A549 (cell line): ENCODE data around the gene OXT. TPM values are rescaled to one million over a fixed set of nuclear protein-coding genes. Genes with fewer than 3 reads are reported as not detected.

Experiments
- ATAC-seq, 2 experiments: fragments of 200-7000 bp in 1 of 2; fragments of >200 bp in 1 of 2; cut with Nextera tagmentation in 1 of 2; cut with Tn5 transposase in 1 of 2; 3 replicates each; pipeline versions ENCODE4 v1.8.0 to v1.9.1; 2018 to 2020; ENCODE audit warnings: mild to moderate bottlenecking in 1 of 2, moderate library complexity in 1 of 2
- CTCF ChIA-PET: fragments of 300-600 bp; sonication (Branson Sonifier 250); formaldehyde crosslinking; extraction: SDS; loops from one replicate; lab custom pipeline; 2021; ENCODE audit warnings: antibody characterized with exemption, inconsistent platforms; lab: Yijun Ruan, JAX
- POLR2A ChIA-PET: fragments of 350-600 bp; formaldehyde crosslinking; extraction: SDS; loops from one replicate; lab custom pipeline; 2021; ENCODE audit warnings: antibody characterized with exemption, inconsistent platforms; lab: Yijun Ruan, JAX
- DNase-seq, 2 experiments: peaks; one replicate each; pipeline versions ENCODE4 v3.0.0 to v3.0.0-alpha.2; 2011 to 2016; ENCODE audit warnings: low read depth in 1 of 2, low spot score in 1 of 2
- FAIRE-seq: peaks from 2 replicates; lab custom pipeline; 2011; peaks lifted over from hg19 to GRCh38; lab: Jason Lieb, UNC
- H3K27ac ChIP-seq, 2 experiments: fragments of >200 bp; sonication (Bioruptor Twin); formaldehyde crosslinking; 3 replicates each; pipeline ENCODE4 v1.5.1; 2016 to 2017
- H3K4me1 ChIP-seq: fragments of >200 bp; sonication (Bioruptor Twin); formaldehyde crosslinking; 3 replicates; pipeline ENCODE4 v1.6.1; 2016
- H3K4me2 ChIP-seq: fragments of >200 bp; sonication (Bioruptor Twin); formaldehyde crosslinking; 3 replicates; pipeline ENCODE4 v1.6.1; 2016
- H3K4me3 ChIP-seq: fragments of >200 bp; sonication (Bioruptor Twin); formaldehyde crosslinking; 3 replicates; pipeline ENCODE4 v1.5.1; 2016
- H3K9me3 ChIP-seq: fragments of >200 bp; sonication (Bioruptor Twin); formaldehyde crosslinking; 3 replicates; pipeline ENCODE4 v1.6.1; 2016
- CEBPB ChIP-seq, 2 experiments: fragments of >200 bp in 1 of 2; sonication (Bioruptor Twin) in 1 of 2; formaldehyde crosslinking in 1 of 2; IDR thresholded peaks; 2 replicates each; pipeline ENCODE4 v1.6.1; 2012 to 2016
- CHD2 ChIP-seq: fragments of 150-350 bp; IDR thresholded peaks from 2 replicates; pipeline ENCODE4 v1.6.1; 2014; ENCODE audit warnings: low read length; ENCODE audit not compliant: partially characterized antibody
- CTCF ChIP-seq: fragments of >200 bp; sonication (Bioruptor Twin); formaldehyde crosslinking; IDR thresholded peaks from 3 replicates; pipeline ENCODE4 v1.5.1; 2016
- EHF ChIP-seq: fragments of 250-450 bp; sonication (Bioruptor Pico); IDR thresholded peaks from 2 replicates; pipeline ENCODE4 v1.5.0; 2020; ENCODE audit warnings: mild to moderate bottlenecking
- EHMT2 ChIP-seq: fragments of 200-600 bp; sonication (generic); IDR thresholded peaks from 2 replicates; pipeline ENCODE4 v1.6.1; 2016; ENCODE audit warnings: antibody characterized with exemption, low read depth, mild to moderate bottlenecking, moderate library complexity
- EP300 ChIP-seq, 2 experiments: fragments of >200 bp; sonication (Bioruptor Twin); formaldehyde crosslinking; IDR thresholded peaks; 2 replicates in 1 of 2; 3 replicates in 1 of 2; pipeline ENCODE4 v1.6.1; 2016 to 2017
- ESRRA ChIP-seq: fragments of 150-350 bp; IDR thresholded peaks from 2 replicates; pipeline ENCODE4 v1.6.1; 2014; ENCODE audit warnings: mild to moderate bottlenecking, low read length, borderline replicate concordance
- FOSL2 ChIP-seq, 2 experiments: fragments of 450-650 bp in 1 of 2; fragments of >200 bp in 1 of 2; sonication (Bioruptor Twin) in 1 of 2; formaldehyde crosslinking; IDR thresholded peaks; 2 replicates each; pipeline versions ENCODE4 v1.5.0 to v1.6.1; 2016 to 2020; ENCODE audit warnings: mild to moderate bottlenecking in 1 of 2, moderate library complexity in 1 of 2
- FOXS1 ChIP-seq: fragments of 250-450 bp; sonication (Bioruptor Pico); IDR thresholded peaks from 2 replicates; pipeline ENCODE4 v1.5.0; 2020; ENCODE audit warnings: mild to moderate bottlenecking, moderate library complexity
- GATA3 ChIP-seq: IDR thresholded peaks from 2 replicates; pipeline ENCODE4 v1.6.1; 2012; ENCODE audit warnings: borderline replicate concordance
- HOXA7 ChIP-seq: fragments of 250-450 bp; sonication (Bioruptor Pico); IDR thresholded peaks from 2 replicates; pipeline ENCODE4 v1.5.0; 2020; ENCODE audit warnings: mild to moderate bottlenecking, moderate library complexity
- HOXB5 ChIP-seq: fragments of 250-450 bp; sonication (Bioruptor Pico); IDR thresholded peaks from 2 replicates; pipeline ENCODE4 v1.5.0; 2020; ENCODE audit warnings: mild to moderate bottlenecking, moderate library complexity
- JUN ChIP-seq, 2 experiments: fragments of >200 bp; sonication (Bioruptor Twin); formaldehyde crosslinking; IDR thresholded peaks; 2 replicates in 1 of 2; 3 replicates in 1 of 2; pipeline ENCODE4 v1.6.1; 2016 to 2017
- KDM5A ChIP-seq: fragments of 200-600 bp; sonication (generic); IDR thresholded peaks from 2 replicates; pipeline ENCODE4 v1.6.1; 2016; ENCODE audit warnings: antibody characterized with exemption, mild to moderate bottlenecking
- MAZ ChIP-seq: fragments of 150-350 bp; IDR thresholded peaks from 2 replicates; pipeline ENCODE4 v1.6.1; 2014; ENCODE audit warnings: antibody characterized with exemption, low read depth, low read length, borderline replicate concordance
- MYC ChIP-seq: IDR thresholded peaks from 2 replicates; pipeline ENCODE4 v1.6.1; 2012; ENCODE audit warnings: mild to moderate bottlenecking, inconsistent platforms, low read length, improper control_type of control experiment, borderline replicate concordance
- NFE2L2 ChIP-seq: fragments of 150-350 bp; conservative IDR thresholded peaks from 2 replicates; pipeline ENCODE4 v1.6.1; 2014; ENCODE audit warnings: low read length
- RARB ChIP-seq: fragments of 250-450 bp; sonication (Bioruptor Pico); IDR thresholded peaks from 2 replicates; pipeline ENCODE4 v1.8.0; 2021; ENCODE audit warnings: mild to moderate bottlenecking, moderate library complexity
- REST ChIP-seq: fragments of 200-600 bp; sonication (generic); IDR thresholded peaks from 2 replicates; pipeline ENCODE4 v1.6.1; 2016; ENCODE audit warnings: antibody characterized with exemption, mild to moderate bottlenecking, moderate library complexity
- SREBF2 ChIP-seq: fragments of 450-650 bp; IDR thresholded peaks from 2 replicates; pipeline ENCODE4 v1.6.1; 2014; ENCODE audit warnings: mild to moderate bottlenecking, moderate library complexity
- TP53 ChIP-seq: fragments of 250-450 bp; sonication (Bioruptor Pico); IDR thresholded peaks from 2 replicates; pipeline ENCODE4 v1.5.0; 2021; ENCODE audit warnings: mild to moderate bottlenecking, moderate library complexity
- ZC3H11A ChIP-seq: fragments of 450-650 bp; IDR thresholded peaks from 2 replicates; pipeline ENCODE4 v1.6.1; 2014; ENCODE audit warnings: antibody characterized with exemption, mild to moderate bottlenecking
- ZFP36 ChIP-seq: fragments of 450-650 bp; IDR thresholded peaks from 2 replicates; pipeline ENCODE4 v1.6.1; 2014; ENCODE audit warnings: borderline replicate concordance; ENCODE audit not compliant: partially characterized antibody
- ZNF302 ChIP-seq: fragments of 250-450 bp; sonication (Bioruptor Pico); IDR thresholded peaks from 2 replicates; pipeline ENCODE4 v1.9.0; 2021; ENCODE audit warnings: inconsistent platforms, mild to moderate bottlenecking, moderate library complexity
- ZSCAN20 ChIP-seq: fragments of 250-450 bp; sonication (Bioruptor Pico); IDR thresholded peaks from 2 replicates; pipeline ENCODE4 v1.8.0; 2022; ENCODE audit warnings: mild to moderate bottlenecking, moderate library complexity
- WGBS: methylation state at CpG from one replicate; pipeline ENCODE4 v1.1.6; 2017; ENCODE audit errors: missing lambda C conversion rate; 5-methylcytosine and 5-hydroxymethylcytosine counted together
- polyA plus RNA-seq, 4 experiments: library from polyadenylated mRNA; depleted of rRNA in 3 of 4; stranded (reverse); fragments of >200 nt; fragmentation: RNase III in 1 of 4; extraction: RNeasy Plus Mini Kit Qiagen cat#74134 plus additional on column Dnase treatment in 1 of 4; gene quantifications; 2 replicates in 3 of 4; 3 replicates in 1 of 4; pipeline ENCODE4 v1.2.3, GENCODE V29; 2011 to 2017
- TF ChIP-seq, protein P1 (sequence below): fragments of >200 bp; sonication (Bioruptor Twin); formaldehyde crosslinking; IDR thresholded peaks from 2 replicates; pipeline ENCODE4 v1.6.1; 2016
- TF ChIP-seq, protein P2 (sequence below): IDR thresholded peaks from 2 replicates; pipeline ENCODE4 v1.6.1; 2012
- TF ChIP-seq, protein P3 (sequence below): fragments of >200 bp; sonication (Bioruptor Twin); formaldehyde crosslinking; IDR thresholded peaks from 3 replicates; pipeline ENCODE4 v1.6.1; 2016

Gene OXT
- polyA plus RNA-seq, 2 of the 4 experiments (the other 2 are of a cell fraction) = not detected

GRCh38 chr20:3106185-3106584 lies 34.8 kb downstream of the OXT start:
- no peak for ATAC-seq
- TF ChIP-seq, protein P1, sequence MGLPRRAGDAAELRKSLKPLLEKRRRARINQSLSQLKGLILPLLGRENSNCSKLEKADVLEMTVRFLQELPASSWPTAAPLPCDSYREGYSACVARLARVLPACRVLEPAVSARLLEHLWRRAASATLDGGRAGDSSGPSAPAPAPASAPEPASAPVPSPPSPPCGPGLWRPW = no peak
- no peak for TF ChIP-seq ESRRA
- TF ChIP-seq TP53 (CRISPR knock-in tag) = no peak
- no peak for TF ChIP-seq ZNF302 (CRISPR knock-in tag)
- TF ChIP-seq FOXS1 = no peak
- no peak for TF ChIP-seq HOXB5 (CRISPR knock-in tag)
- no peak for TF ChIP-seq KDM5A
- TF ChIP-seq EHMT2 = no peak
- TF ChIP-seq CEBPB (IDR thresholded peaks at IDR 0.05) = no peak
- TF ChIP-seq NFE2L2 = no peak
- no peak for TF ChIP-seq JUN (IDR thresholded peaks at IDR 0.05)
- no peak for TF ChIP-seq RARB
- no peak for TF ChIP-seq FOSL2 (IDR thresholded peaks at IDR 0.05)
- TF ChIP-seq FOSL2 (CRISPR knock-in tag; IDR thresholded peaks at IDR 0.05) = no peak
- no peak for TF ChIP-seq MYC
- no peak for TF ChIP-seq SREBF2
- TF ChIP-seq EP300 (IDR thresholded peaks at IDR 0.05) = no peak
- no peak for TF ChIP-seq MAZ
- no peak for TF ChIP-seq GATA3
- TF ChIP-seq CTCF = no peak
- TF ChIP-seq, all 56 proteins: peak for 0
- Histone ChIP-seq H3K9me3 (no peaks in the 10 kb centered on the region), H3K4me1 (peaks cover 6% of the 10 kb centered on the region; the same call in 1 of the 3 replicates), H3K4me3 (no peak overlapping the region), H3K4me2 (no peak overlapping the region), H3K27ac (no peak overlapping the region)
- 94% methylated on average over 3 of the region's 3 CpGs for WGBS
- FAIRE-seq (no peak), DNase-seq (no peak)
- ChIA-PET CTCF (interaction anchor here (1.4 to 14.7 kb wide), 3 partner anchors 12 to 53 kb away, joined by 3 to 108 read pairs (median 29); no protein-coding TSS in a partner anchor), POLR2A (no interaction called here)

GRCh38 chr20:3106658-3107463 lies 35.4 kb downstream of the OXT start:
- TF ChIP-seq HOXB5 (CRISPR knock-in tag) = no peak
- no peak for TF ChIP-seq EHF (CRISPR knock-in tag)
- no peak for TF ChIP-seq REST
- TF ChIP-seq HOXA7 (CRISPR knock-in tag) = no peak
- no peak for TF ChIP-seq CHD2
- TF ChIP-seq MYC = no peak
- no peak for TF ChIP-seq ZC3H11A
- TF ChIP-seq ZSCAN20 (CRISPR knock-in tag) = no peak
- TF ChIP-seq, protein P2, sequence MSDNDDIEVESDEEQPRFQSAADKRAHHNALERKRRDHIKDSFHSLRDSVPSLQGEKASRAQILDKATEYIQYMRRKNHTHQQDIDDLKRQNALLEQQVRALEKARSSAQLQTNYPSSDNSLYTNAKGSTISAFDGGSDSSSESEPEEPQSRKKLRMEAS = no peak
- no peak for TF ChIP-seq RARB
- no peak for TF ChIP-seq ZFP36
- TF ChIP-seq, protein P1 = no peak
- TF ChIP-seq EHMT2 = no peak
- TF ChIP-seq, protein P3, sequence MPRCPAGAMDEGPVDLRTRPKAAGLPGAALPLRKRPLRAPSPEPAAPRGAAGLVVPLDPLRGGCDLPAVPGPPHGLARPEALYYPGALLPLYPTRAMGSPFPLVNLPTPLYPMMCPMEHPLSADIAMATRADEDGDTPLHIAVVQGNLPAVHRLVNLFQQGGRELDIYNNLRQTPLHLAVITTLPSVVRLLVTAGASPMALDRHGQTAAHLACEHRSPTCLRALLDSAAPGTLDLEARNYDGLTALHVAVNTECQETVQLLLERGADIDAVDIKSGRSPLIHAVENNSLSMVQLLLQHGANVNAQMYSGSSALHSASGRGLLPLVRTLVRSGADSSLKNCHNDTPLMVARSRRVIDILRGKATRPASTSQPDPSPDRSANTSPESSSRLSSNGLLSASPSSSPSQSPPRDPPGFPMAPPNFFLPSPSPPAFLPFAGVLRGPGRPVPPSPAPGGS = no peak
- ATAC-seq (no peak), DNase-seq (no peak), FAIRE-seq (no peak)
- Histone ChIP-seq H3K9me3 (no peaks in the 10 kb centered on the region), H3K27ac (no peak overlapping the region), H3K4me3 (no peak overlapping the region), H3K4me2 (no peak overlapping the region), H3K4me1 (peaks cover 6% of the 10 kb centered on the region; the same call in 1 of the 3 replicates)
- 86% methylated on average over 14 of the region's 14 CpGs for WGBS
- CTCF ChIA-PET = interaction anchor here (3.5 to 14.7 kb wide), 2 partner anchors 11 to 53 kb away, joined by 18 to 108 read pairs; no protein-coding TSS in a partner anchor
- POLR2A ChIA-PET = no interaction called here
